Stimulated activated CD4-positive, alpha-beta T cell treated with anti-CD3 and anti-CD28 coated beads, TNF-alpha, amount 100 ng/mL, for 4 hours (primary cell): Measurements from ENCODE around the gene AFF2.

Experiments
- DNase-seq, 3 experiments: peaks; one replicate each; pipeline ENCODE4 v3.0.0-alpha.2; 2020; ENCODE audit warnings: low read depth in 3 of 3

AFF2 gene

GRCh38 chrX:148500423-148501385 is at the start of gene AFF2:
Gene AFF2 (plus strand): TSS chrX:148500617. CDS start chrX:148501098, 481 bp downstream.
- peak in 2 of 3 experiments; percentile 17 to 37 for DNase-seq

GRCh38 chrX:148457279-148457678 is 43.1 kb upstream of the AFF2 start:
- no peak for DNase-seq

DNA sequence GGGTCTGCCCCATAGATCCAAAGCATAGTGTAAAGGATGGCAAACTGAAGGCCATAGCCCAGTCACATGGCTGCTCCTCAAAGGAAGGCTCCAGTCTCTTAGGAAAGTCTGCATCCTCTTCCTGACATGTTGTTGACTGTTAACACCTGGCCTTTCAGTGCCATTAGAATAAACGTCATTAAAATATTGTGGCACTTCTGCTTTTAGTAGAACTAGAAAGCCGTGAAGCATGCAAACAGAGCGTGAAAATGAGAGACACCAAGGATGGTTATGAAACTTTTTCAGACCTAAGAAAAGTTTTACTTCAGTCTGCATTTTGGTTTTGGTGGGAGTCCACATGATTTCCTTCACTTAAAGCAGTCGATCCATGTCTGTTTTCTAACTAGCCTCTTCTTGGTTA is 41.1 kb upstream of the AFF2 start:
- DNase-seq = no peak

- no peak for DNase-seq
These were observed 34.1 kb upstream of the AFF2 start for GRCh38 chrX:148466292-148466691.

- no peak for DNase-seq
These were observed 30.1 kb upstream of the AFF2 start for GRCh38 chrX:148470324-148470723.

- DNase-seq = no peak
These were observed 26.4 kb upstream of the AFF2 start for GRCh38 chrX:148474030-148474429.

- DNase-seq = no peak
These were observed 8.4 kb upstream of the AFF2 start for GRCh38 chrX:148492057-148492456.

GRCh38 chrX:148495176-148495575 is 5.2 kb upstream of the AFF2 start:
- no peak for DNase-seq

DNA sequence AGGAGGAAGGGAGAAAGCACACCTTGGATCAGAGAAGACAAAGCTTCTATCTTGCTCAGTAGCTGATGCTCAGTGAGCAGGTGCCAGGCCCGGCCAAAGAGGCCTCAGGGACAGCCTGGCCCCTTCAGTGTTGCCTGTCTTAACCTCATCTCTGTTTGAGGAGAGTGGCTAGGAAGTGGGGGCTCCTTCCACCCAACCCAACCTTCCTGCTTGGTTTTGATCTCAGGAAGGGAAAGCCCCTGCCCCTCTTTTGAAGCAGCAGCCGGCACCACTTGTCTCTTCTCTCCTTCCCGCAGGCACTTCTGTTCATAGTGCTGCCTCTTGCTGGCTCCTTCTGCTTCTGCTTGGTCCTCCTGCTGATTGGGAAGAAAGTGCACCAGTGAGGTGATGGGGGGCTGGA is 2.4 kb upstream of the AFF2 start:
- no peak for DNase-seq

DNA sequence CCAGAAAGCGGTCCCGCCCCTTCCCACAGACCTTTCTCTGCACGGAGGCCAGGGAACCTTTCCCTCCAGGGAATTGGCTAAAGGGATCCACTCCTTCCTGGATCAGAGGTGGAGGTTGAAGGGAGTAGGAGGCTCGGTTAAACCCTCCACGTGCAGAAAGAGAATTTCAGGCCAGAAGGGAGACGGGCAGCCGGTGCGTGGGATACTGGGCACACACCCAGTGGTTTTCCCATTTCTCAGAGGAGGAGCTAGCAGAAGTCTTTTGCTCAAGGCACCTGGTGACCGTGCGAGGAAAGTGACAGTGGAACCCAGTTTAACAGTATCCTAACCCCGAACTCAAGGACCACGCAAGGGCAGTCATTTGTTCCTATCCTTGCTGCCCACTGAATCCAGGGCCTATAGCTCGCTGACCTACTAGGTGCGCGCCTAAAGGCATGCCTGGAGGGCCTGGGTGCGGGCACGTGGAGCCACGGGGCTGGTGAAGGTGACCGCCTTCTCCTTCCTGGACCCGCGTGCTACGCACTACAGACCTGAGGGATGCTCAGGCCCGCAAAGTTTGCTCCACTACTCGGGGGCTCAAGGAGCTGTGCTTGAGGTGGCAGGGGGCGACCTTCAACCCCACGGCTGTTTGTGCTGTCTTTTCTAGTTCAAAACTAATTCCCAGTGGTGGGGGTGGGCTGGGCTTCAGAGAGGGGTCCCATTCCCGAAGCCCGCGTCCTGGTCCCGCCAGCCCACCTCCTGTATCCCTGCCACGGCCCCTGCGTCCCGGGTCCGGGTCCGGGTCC is 587 bp upstream of the AFF2 start:
- no peak for DNase-seq

DNA sequence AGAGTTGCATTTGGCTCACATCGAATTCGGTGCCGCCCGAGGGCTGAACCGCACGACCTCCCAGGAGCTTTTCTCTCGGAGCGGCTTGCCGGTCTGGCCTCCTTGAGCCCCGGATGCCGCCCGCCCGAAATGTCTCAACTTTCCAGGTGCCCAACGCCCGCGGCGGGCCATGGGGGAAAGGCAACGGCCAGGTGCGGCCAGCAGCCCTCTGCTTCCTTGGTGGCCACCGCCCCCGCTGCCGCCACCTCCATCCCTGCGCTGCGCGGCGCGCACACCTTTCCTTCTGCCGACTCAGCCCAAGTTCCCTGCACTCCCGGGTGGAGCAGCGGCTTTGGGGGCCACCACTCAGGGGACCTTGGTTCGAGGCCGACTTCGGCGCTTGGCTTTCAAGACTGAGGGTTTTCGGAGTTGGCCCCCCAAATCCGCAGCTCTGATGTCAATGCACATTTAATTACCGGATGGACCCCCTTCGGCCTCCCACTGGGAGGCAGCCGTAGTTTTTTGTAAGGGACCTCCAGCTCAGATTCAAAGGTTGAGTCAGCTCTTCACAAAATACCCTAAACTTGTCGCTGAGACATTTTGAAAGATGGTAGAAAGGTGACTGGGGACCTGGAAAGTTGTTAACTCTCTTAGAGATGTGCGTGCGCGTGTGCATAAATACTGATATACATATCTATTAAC is 1.1 kb downstream of the AFF2 start:
- DNase-seq = no peak

DNA sequence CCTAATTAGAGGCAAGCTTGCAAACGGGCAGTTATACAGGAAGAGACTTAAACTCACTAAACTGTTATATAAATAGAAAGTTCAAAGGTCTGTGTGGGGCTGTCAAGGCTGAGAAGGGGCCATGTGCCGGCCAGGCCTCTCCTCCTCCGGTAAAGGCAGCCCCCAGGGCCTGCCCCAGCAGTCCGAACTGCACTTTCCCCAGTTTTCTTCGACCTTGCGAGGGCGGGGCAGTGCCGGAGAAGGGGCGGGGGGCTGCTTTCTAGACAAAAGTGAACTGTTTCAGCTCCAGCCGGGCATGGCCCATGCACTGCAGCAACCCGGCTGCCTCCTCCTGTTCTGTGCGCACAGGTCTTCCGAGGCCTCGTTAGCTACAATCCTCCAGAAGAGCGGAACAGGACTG is 4.1 kb downstream of the AFF2 start:
- DNase-seq = no peak

GRCh38 chrX:148507418-148507817 is 7.0 kb downstream of the AFF2 start:
- DNase-seq = no peak

GRCh38 chrX:148512453-148512852 is 12.0 kb downstream of the AFF2 start:
- DNase-seq = no peak

DNA sequence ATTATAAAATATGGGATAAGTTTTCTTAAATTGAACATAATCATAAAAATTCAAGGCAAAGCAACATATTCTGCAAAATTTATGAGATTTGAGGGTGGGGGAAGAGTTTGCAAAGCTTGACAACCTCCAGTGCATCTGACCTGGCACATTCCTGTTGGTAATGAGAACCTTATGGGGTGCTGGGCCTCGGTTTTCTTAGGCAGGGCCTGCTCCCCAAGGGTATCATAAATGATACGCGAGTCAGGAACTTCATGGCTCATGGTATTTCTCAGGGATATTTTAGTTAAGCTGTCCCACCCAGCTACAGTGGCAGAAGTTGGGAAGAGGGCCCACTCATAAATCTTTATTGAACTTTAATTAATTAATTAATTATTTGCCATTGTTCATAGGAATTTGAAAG is 13.2 kb downstream of the AFF2 start:
- no peak for DNase-seq

DNA sequence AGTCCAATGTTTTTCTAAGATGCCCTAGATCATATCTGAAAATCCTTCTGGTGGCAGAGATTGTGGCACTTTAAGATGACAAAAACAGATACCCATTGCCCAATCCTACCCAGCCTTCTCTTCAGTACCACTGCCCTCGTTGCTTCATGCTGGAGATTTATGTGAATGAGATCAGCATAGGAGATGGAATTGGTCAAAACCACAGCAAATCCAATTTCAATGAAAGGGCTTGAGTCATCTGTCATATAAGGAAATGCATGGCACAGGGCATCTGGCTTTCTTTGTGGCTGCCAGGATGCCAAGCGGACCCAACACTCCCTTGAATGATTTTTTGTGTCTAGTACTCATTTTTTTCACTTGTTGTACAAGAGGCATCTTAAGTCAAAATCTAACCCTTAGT is 16.8 kb downstream of the AFF2 start:
- no peak for DNase-seq

GRCh38 chrX:148522006-148522405 is 21.6 kb downstream of the AFF2 start:
- no peak for DNase-seq

- no peak for DNase-seq
These were observed 23.1 kb downstream of the AFF2 start for GRCh38 chrX:148523303-148524080.

GRCh38 chrX:148530464-148531077 is 30.2 kb downstream of the AFF2 start:
- DNase-seq = no peak

DNA sequence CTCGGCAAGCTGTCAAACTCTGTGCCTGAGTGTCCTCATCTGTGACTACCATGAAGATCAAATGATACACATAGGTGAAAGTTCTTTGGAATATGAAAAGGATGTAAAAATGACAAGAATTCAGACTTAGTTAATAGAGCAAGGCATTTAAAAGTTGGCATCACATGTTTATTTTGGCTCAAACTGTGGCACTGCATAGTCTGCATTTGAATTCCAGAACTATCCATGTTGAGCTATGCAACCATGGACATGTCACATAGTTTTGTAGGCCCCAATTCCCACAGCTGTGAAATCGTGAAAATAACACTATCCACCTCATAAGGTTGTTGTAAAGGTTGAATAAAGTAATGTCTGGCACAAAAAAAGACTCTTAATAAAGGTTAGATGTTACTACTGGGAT is 33.9 kb downstream of the AFF2 start:
- no peak for DNase-seq

DNA sequence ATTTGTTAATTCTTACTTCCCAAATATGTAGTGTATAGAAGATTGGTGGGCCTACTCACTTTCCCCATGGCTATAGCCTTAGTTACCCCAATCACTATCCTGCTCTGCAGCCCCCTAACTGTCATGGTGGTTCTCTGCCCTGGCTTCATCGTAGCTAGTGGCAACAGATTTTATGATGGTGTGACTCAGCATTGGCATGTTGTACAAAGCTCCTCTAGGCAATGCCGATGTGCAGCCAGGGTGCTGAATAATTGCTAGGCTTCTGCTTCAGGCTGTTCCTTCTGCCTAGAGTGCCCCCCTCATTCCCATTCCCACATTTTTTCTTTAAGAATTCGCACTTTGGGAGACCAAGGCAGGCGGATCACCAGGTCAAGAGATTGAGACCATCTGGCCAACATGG is 35.2 kb downstream of the AFF2 start:
- DNase-seq = no peak
